HCEC 1CT (cell line): ENCODE results near the gene NDRG3.

Source experiments
- DNase-seq: peaks from one replicate; pipeline ENCODE4 v3.0.0-alpha.2; 2017

NDRG3 gene

DNA sequence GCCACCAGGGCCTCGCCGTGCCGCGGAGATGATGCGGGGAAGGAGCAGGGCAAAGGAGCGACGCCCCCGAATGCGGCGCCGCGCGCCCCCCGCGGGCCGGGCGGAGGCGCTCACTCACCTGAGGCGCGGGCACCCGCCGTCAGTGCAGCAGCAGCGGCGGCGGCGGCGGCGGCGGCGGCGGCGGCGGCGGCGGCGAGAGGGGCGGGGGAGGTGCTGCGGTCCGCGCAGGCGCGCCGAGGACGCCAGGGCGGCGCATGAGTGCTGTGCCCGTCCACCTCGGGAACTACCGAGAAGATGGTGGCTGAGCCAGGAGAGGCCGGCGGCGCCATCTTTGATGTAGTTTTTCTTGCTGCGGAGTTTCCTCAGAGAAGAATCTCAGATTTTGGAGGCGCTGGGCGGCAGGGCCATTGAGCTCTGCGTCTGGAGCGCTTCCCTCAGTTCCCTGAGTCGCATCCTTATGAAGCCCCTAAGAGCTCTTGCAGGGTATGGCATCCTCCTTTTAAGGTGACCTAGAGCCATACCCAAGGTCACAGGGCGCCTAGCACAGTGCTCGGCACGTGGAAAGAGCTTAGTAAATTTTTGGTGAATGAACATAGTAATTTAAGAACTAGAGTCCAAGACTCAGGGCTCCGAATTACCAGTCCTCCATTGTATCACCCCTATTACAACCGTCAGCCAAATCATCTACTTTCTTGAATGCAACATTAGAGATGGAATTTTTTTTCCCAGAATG is at the start of gene NDRG3:
NDRG3 (minus strand) TSS at position 164 of the 733 bp plus-strand sequence. CDS start 24,355 bp downstream, outside the sequence.
- peak; percentile 91 for DNase-seq

- DNase-seq = no peak
These were observed 48.2 kb upstream of the NDRG3 start for GRCh38 chr20:36794116-36794474.

- no peak for DNase-seq
These were observed 47.6 kb upstream of the NDRG3 start for GRCh38 chr20:36793294-36794115.

DNA sequence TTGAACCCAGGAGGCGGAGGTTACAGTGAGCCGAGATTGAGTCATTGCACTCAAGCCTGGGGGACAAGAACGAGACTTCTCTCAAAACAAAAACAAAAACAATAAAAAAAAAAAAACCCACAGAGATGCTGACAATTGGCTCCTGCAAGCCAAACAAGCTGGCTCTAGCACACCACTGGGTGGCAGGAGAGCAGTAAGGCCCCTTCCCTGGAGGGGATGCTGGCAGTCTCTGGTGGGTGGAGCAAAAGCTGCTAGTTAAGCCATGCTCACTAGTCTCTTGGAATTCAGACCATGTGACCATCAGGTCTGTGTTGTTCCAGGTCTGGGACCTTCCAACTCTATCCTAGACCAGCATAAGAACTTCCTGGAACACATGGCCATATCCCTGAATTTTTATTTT is 46.5 kb upstream of the NDRG3 start:
- peak; percentile 44 for DNase-seq

GRCh38 chr20:36791862-36792261 is 46.0 kb upstream of the NDRG3 start:
- DNase-seq = no peak

DNA sequence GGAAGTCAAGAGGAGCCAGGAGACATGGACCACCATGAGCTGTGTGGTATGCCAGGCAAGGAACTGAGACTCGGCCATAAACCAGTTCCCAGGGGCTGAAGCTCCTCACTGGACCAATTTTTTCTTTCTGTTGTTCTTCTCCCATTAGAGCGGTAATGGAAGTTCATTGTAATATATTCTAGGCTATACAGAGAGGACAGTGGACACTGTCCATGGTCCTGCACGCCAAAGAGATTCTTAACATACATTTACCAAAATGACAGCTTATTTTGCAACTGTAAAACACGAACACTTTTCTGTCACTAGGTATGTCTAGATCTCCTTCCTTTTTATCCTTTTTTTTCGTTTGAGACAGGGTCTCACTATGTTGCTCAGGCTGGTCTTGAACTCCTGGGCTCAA is 40.8 kb upstream of the NDRG3 start:
- no peak for DNase-seq

GRCh38 chr20:36786246-36786645 is 40.4 kb upstream of the NDRG3 start:
- DNase-seq = no peak

GRCh38 chr20:36785308-36785707 is 39.4 kb upstream of the NDRG3 start:
- no peak for DNase-seq

DNA sequence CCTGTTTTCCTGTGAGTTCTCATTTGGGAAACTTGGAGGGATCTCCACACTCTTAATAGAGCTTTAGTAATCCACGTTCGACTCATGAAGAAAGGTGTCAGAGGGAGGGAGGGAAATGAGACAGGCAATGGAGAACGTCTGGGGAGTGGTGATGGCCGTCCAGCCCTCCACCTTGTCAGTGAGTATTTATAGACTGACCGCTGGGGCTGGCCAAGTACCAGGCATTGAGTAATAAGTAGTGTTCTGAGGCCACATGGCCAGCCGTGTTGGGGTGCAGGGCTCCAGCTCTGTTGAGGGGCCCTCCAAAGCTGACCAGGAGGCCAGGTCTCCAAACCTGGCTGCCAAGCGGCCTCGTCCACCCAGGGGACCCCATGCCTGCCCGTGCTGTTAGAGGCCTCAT is 39.0 kb upstream of the NDRG3 start:
- peak; percentile 32 for DNase-seq

GRCh38 chr20:36784116-36784515 is 38.2 kb upstream of the NDRG3 start:
- DNase-seq = no peak

DNA sequence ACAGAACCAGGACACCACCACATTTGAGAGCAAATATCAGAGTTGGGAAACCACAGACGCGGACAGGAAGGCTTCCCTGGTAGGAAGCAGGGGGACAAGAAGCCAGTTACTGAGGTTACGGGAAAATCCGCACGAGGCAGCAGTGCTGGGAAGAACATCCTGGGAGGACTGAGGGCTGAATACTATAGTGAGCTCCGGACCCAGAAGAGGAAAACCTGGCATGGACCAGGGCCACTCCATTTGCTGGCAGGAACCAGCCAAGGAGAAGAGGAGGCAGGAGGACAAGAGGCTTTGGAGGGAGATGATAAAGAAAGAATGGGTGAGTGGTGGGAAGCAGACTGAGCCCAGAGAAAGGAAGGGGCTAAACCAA is 33.8 kb upstream of the NDRG3 start:
- no peak for DNase-seq

DNA sequence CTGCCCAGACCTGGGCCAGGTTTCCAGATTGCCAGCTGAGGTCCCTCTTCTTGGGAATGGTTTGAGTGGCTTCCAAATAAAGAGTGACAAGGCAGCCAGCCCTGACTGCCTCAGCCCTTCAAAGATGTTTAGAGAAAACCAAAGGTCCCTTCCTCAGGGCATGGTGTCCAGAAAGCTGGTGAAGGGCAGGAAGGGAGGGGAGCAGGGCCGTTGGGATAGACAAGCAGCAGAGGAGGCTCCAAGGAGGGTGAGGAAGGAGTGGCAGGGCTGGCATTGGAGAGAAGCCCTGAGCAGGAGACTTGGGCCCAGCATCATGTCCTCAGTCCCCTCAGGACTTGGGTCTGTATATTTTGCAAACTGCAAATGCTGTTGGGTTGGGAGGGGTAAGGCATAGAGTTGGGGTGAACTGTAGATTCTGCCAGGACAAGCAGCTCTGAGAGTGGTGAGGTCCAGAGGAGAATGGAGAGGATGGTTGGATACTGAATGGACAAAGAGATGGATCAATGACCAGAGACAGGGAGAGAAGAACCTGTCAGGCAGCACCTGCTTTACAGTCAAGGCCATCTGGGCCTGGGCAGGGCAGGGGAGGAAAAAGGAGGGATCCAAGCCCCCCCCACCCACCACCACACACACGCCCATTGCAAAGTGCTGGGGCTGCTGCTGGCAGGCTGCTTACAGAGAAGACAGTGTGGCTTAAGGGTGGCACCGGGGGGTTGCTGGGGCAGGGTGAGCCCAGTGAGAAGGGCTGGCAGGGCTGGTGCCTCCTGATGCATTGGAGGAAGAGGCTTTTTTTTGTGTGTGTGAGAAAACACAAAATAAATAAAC is 33.2 kb upstream of the NDRG3 start:
- no peak for DNase-seq

- no peak for DNase-seq
These were observed 31.7 kb upstream of the NDRG3 start for GRCh38 chr20:36777576-36777975.

GRCh38 chr20:36777167-36777566 is 31.3 kb upstream of the NDRG3 start:
- DNase-seq = no peak

GRCh38 chr20:36775826-36776225 is 29.9 kb upstream of the NDRG3 start:
- no peak for DNase-seq

DNA sequence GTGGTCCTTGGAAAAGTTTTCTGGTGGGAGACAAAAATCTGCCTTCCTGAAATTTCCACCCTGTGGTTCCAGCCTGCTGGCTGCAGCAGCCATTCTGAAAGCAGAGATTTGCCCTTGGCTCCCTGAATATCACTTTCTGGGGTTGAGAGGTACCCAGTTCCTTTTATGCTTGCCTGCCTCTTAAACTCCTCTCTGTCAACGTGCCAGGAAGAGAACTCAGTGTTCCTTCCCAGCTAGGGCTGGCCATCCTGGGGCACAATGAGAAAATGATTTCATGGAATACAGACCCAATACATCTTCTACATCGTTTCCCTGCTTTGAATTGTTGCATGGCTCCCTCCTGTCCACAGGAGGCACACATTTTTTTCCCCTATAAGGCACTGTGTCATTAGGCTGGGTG is 29.3 kb upstream of the NDRG3 start:
- DNase-seq = no peak

GRCh38 chr20:36773597-36774390 is 27.9 kb upstream of the NDRG3 start, which contains the start of gene DSN1:
DSN1 (minus strand) TSS chr20:36773763; CDS start chr20:36771458, 2,305 bp downstream.
- DNase-seq = peak; percentile 94

GRCh38 chr20:36773107-36773596 is 27.3 kb upstream of the NDRG3 start:
- no peak for DNase-seq

- no peak for DNase-seq
These were observed 24.8 kb upstream of the NDRG3 start for GRCh38 chr20:36770680-36771079.

GRCh38 chr20:36768768-36769430 is 23.0 kb upstream of the NDRG3 start:
- peak; percentile 43 for DNase-seq

DNA sequence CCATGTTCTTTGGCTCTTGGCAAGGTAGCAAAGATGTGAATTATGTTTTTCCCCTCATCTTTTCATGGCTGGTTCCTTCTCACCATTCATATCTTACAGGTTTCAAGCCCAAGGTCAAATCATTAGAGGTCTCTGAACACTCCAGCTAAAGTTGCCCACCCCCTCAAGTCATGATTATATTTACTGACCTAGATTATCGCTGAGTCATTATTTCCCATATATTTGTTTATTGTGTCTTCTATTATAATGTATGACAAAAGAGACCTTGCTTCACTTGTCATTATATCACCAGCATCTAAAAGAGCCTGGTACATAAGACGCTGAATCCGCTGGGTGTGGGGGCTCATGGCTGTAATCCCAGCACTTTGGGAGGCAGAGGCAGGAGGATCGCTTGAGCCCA is 15.2 kb upstream of the NDRG3 start:
- DNase-seq = no peak

GRCh38 chr20:36760647-36761046 is 14.8 kb upstream of the NDRG3 start:
- DNase-seq = no peak
